Posterior cingulate gyrus (tissue), 11 donors: Measurements from ENCODE around the gene MYBPHL.

ENCODE experiments used
- DNase-seq, 10 donors: peaks; one replicate each; pipeline versions ENCODE4 v3.0.0 to v3.0.0-alpha.2; 2020 to 2021; ENCODE audit warnings: mixed read lengths in 3 of 10
- intact Hi-C: fragments of 100-400 bp; cut with DNase I; formaldehyde crosslinking; loops from one replicate; pipeline ENCODE4 v1.15.1; 2023

The MYBPHL gene

DNA sequence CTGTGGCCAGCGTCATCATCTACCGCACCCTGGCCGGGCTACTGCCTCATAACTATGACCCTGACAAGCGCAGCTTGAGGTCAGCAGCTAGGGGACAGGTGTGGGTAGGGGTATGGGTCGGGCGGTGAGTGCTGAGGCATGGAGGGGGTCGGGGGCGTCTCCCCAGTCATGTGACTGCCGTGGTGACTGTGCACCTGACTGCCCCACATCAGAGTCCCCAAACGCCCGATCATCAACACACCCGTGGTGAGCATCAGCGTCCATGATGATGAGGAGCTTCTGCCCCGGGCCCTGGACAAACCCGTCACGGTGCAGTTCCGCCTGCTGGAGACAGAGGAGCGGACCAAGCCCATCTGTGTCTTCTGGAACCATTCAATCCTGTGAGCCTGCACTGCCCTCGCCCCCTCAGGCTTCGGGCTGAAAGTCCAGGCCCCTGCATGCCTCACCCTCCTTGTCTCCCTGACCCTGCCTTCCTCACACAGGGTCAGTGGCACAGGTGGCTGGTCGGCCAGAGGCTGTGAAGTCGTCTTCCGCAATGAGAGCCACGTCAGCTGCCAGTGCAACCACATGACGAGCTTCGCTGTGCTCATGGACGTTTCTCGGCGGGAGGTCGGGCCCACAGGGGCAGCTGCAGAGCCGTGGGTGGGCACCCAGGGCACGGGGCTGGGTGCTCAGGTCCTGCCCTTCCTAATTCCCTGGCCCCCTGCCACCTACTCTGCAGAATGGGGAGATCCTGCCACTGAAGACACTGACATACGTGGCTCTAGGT lies 37.4 kb downstream of the MYBPHL start:
- DNase-seq = peak in 5 of 10 donors; percentile 11 to 83 (median 65)
- intact Hi-C loops = loop anchor here (10.0 kb wide), 2 partner anchors 155 to 265 kb away; partner anchors contain the start of genes ELAPOR1 and GPR61

DNA sequence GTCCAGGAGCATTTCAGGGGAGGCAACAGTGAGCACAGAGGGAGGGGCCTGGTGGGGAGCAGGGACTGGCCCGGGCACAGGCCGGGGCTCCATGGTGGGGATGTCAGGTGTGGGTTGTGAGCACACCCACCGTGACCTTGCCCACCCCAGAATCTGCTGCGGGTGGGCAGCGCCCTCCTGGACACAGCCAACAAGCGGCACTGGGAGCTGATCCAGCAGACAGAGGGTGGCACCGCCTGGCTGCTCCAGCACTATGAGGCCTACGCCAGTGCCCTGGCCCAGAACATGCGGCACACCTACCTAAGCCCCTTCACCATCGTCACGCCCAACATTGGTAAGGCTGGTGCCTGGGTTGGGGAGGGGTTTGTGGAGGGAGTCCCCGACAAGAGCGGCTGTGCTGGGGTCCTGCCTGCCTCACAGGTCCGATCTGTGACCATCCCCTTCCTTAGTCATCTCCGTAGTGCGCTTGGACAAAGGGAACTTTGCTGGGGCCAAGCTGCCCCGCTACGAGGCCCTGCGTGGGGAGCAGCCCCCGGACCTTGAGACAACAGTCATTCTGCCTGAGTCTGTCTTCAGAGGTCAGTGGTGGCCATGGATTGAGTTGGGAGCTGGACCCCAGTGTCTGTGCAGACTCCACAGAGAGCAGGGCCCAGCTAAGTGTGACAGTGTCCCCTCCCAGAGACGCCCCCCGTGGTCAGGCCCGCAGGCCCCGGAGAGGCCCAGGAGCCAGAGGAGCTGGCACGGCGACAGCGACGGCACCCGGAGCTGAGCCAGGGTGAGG lies 38.2 kb downstream of the MYBPHL start:
- peak in 4 of 10 donors; percentile 28 to 90 (median 68) for DNase-seq
- intact Hi-C loops = loop anchor here (10.0 kb wide), 2 partner anchors 154 to 266 kb away; partner anchors contain the start of genes ELAPOR1 and GPR61

DNA sequence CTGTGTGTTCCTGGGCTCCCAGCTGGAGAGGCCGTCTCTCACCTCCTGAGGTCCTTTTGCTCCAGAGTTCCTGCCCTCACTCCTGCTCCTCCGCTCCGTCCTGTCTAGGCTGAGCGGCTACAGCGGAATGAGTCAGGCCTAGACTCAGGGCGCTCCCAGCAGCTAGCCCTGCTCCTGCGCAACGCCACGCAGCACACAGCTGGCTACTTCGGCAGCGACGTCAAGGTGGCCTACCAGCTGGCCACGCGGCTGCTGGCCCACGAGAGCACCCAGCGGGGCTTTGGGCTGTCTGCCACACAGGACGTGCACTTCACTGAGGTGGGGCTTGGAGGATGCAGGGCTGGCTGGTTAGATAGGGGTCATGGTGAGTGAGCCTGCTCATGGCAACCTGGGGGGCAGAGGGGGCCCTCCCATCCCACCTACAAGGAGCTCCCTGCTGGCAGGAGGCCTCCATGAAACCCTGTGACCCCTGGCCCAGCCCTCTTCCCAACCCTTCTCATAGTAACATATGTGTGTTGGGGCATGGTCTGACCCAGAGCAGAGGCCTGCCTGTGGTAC lies 39.0 kb downstream of the MYBPHL start:
- intact Hi-C loops = loop anchor here (10.0 kb wide), 2 partner anchors 153 to 267 kb away; partner anchors contain the start of genes ELAPOR1 and GPR61
- peak in 4 of 10 donors; percentile 12 to 77 (median 50) for DNase-seq

DNA sequence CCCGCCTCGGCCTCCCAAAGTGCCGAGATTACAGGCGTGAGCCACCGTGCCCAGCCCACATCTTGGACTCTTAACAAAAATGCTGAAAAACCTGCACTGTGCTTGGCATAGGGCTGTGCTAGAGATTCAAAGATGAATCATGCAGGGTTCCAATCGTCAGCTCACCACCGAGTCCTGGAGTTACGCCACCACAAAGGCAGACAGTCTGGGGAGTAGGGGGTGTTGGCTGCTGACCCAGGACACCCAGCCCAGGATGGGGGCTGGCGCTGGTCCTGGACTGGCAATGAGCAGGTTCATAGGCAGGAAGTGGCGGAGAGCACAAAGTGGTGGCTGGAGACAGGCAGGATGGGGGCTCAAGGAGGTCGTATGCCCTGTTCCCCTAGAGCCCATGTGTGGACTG lies 39.8 kb downstream of the MYBPHL start:
- peak in 5 of 10 donors; percentile 14 to 87 (median 78) for DNase-seq
- intact Hi-C loops = loop anchor here (10.0 kb wide), 2 partner anchors 152 to 268 kb away; partner anchors contain the start of genes ELAPOR1 and GPR61

DNA sequence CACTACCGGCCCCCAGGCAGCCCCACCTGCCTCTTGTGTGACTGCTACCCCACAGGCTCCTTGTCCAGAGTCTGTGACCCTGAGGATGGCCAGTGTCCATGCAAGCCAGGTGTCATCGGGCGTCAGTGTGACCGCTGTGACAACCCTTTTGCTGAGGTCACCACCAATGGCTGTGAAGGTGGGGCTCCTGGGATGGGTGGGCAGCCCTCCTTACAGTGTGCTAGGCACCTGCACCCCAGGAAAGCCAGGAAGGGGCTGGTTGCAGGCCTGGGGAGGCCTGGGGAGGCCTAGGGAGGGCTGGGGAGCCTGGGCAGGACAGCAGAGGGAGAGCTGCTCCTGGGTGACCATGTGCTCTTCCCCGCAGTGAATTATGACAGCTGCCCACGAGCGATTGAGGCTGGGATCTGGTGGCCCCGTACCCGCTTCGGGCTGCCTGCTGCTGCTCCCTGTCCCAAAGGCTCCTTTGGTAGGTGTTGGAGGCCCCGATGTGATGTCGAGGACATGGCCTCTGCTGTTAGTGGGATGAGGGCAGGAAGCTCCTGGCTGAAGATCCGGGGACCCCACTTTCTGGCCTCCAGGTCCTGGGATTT lies 41.0 kb downstream of the MYBPHL start:
- DNase-seq = peak in 4 of 10 donors; percentile 10 to 73 (median 59)
- intact Hi-C loops = loop anchor here (10.0 kb wide), 2 partner anchors 151 to 269 kb away; partner anchors contain the start of genes ELAPOR1 and GPR61

DNA sequence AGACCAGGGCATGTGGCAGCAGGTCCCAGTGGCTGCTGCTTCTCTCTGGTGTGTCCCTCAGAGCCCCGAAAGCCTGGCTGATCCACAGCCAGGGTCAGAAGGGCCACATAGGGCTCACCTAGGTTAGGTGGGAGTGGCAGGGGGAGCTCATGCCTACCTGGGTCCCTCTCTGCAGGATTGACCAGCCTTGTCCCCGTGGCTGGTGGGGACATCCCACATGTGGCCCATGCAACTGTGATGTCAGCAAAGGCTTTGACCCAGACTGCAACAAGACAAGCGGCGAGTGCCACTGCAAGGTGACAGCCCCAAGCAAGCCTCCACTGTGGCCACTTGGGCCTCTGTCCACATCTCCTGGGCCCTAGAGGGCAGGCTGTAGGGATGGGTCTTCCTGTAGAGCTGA lies 41.8 kb downstream of the MYBPHL start:
- DNase-seq = peak in 2 of 10 donors; percentile 6 to 70
- intact Hi-C loops = loop anchor here (10.0 kb wide), 2 partner anchors 150 to 270 kb away; partner anchors contain the start of genes ELAPOR1 and GPR61

DNA sequence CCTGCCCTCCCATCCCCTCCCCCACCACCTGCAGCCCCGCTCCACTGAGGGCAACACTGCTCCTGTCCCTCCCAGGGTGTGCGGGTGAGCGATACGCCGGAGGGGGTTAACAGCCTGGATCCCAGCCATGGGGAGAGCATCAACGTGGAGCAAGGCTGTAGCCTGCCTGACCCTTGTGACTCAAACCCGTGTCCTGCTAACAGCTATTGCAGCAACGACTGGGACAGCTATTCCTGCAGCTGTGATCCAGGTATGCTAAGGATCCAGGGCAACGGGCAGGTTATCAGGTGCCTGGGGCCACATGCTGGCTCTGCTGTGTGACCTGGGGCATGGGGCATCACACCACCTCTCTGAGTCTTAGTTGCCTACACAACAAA lies 42.4 kb downstream of the MYBPHL start:
- intact Hi-C loops = loop anchor here (5.0 to 10.0 kb wide), 3 partner anchors 133 to 270 kb away; partner anchors contain the start of genes ELAPOR1, GPR61 and SORT1
- peak in 1 of 10 donors; percentile 24 for DNase-seq

DNA sequence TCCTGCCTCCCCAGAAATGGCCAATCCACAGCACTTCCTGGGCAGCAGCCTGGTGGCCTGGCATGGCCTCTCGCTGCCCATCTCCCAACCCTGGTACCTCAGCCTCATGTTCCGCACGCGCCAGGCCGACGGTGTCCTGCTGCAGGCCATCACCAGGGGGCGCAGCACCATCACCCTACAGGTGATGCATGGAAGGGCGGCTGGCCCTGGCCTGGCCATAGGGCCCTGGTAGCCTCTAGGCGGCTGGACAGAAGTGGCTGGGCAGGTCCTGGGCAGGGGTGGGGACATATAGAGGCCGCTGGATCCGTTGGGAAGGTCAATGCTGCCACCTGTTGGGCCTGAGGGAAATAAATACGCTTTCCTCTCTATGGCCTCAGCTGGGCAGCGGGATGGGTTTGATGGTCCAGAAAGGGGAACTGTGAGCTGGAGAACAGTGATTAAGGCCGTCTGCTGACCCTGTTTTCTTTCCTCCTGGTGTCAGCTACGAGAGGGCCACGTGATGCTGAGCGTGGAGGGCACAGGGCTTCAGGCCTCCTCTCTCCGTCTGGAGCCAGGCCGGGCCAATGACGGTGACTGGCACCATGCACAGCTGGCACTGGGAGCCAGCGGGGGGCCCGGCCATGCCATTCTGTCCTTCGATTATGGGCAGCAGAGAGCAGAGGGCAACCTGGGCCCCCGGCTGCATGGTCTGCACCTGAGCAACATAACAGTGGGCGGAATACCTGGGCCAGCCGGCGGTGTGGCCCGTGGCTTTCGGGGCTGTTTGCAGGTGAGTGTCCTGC lies 43.0 kb downstream of the MYBPHL start:
- peak in 9 of 10 donors; percentile 53 to 96 (median 75) for DNase-seq
- intact Hi-C loops = loop anchor here (2.0 to 10.0 kb wide), 4 partner anchors 63 to 271 kb away; partner anchors contain the start of genes ELAPOR1, GPR61 and SORT1

DNA sequence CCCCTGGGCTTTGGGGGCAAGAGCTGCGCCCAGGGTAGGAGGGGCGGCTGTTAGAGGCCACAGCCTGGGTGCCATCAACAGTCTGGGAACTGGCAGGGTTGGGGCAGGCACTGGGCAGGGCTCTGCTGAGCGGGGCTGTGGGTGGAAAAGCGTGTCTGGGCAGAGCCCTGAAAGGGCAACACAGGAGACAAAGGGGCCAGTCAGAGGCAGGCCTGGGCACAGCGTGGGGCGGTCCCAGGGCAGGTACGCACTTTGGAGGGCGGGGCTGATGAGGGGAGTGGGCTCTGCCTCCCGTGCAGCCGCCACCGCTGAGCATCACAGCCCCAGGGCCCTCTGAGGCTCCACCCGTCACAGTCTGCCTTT lies 43.6 kb downstream of the MYBPHL start:
- peak in 1 of 10 donors; percentile 63 for DNase-seq
- intact Hi-C loops = loop anchor here (2.0 to 10.0 kb wide), 4 partner anchors 62 to 272 kb away; partner anchors contain the start of genes ELAPOR1, GPR61 and SORT1

DNA sequence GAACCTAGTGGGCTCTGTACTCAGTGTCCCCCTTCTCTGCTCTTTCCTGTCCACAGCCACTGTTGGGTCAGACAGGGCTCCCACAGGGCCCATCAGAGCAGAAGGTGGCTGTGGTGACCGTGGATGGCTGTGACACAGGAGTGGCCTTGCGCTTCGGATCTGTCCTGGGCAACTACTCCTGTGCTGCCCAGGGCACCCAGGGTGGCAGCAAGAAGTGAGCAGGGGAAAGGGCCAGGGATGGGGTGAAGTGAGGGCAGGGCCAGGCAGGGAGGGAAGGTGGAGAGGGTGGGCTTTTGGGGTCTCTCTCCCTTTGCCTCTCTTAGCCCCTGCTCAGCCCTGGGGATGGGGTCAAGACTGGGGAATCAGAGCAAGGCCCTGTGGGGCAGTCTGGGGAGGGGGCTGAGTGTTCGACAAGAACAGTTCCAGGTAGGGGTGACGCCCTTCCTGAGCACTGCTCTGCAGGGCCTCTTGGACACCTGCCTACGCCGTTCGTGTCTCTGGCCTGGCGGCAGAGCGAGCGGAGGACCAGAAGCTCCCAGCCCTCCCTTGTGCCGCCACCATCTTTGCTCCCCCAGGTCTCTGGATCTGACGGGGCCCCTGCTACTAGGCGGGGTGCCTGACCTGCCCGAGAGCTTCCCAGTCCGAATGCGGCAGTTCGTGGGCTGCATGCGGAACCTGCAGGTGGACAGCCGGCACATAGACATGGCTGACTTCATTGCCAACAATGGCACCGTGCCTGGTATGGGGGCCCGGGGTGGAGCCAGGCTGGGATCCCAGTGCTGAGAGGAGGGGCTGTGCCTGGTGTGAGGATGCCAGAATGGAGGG lies 44.4 kb downstream of the MYBPHL start:
- intact Hi-C loops = loop anchor here (2.0 to 10.0 kb wide), 4 partner anchors 62 to 272 kb away; partner anchors contain the start of genes ELAPOR1, GPR61 and SORT1
- peak in 2 of 10 donors; percentile 70 to 84 for DNase-seq

DNA sequence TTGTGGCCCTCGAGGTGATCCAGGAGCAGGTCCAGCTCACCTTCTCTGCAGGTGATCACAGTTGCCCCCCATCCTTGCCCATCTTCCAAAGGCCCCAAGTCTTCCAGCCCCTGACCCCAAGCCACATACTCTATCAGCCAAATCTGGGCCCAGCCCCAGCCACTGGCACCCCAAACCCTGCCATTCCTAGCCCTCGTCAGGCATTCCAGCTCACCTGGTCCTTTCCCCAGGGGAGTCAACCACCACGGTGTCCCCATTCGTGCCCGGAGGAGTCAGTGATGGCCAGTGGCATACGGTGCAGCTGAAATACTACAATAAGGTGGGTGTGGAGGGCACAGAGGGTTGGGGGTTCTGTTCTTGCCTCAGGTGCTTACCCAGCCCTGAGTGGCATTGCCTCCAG lies 45.2 kb downstream of the MYBPHL start:
- intact Hi-C loops = loop anchor here (5.0 to 10.0 kb wide), 3 partner anchors 136 to 273 kb away; partner anchors contain the start of genes ELAPOR1, GPR61 and SORT1
- DNase-seq = peak in 1 of 10 donors; percentile 66

DNA sequence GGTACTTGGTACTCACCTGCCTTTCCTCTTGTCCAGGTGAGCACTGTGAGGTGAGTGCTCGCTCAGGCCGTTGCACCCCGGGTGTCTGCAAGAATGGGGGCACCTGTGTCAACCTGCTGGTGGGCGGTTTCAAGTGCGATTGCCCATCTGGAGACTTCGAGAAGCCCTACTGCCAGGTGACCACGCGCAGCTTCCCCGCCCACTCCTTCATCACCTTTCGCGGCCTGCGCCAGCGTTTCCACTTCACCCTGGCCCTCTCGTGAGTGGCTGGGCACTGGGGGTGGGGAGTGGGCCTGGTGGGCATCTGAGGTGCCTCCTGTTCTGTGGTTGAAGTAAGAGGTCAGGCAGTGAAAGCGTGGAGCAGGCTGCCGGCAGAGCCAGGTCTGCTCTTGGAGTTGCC lies 45.8 kb downstream of the MYBPHL start:
- intact Hi-C loops = loop anchor here (5.0 to 10.0 kb wide), 3 partner anchors 136 to 274 kb away; partner anchors contain the start of genes ELAPOR1, GPR61 and SORT1
- no peak for DNase-seq

DNA sequence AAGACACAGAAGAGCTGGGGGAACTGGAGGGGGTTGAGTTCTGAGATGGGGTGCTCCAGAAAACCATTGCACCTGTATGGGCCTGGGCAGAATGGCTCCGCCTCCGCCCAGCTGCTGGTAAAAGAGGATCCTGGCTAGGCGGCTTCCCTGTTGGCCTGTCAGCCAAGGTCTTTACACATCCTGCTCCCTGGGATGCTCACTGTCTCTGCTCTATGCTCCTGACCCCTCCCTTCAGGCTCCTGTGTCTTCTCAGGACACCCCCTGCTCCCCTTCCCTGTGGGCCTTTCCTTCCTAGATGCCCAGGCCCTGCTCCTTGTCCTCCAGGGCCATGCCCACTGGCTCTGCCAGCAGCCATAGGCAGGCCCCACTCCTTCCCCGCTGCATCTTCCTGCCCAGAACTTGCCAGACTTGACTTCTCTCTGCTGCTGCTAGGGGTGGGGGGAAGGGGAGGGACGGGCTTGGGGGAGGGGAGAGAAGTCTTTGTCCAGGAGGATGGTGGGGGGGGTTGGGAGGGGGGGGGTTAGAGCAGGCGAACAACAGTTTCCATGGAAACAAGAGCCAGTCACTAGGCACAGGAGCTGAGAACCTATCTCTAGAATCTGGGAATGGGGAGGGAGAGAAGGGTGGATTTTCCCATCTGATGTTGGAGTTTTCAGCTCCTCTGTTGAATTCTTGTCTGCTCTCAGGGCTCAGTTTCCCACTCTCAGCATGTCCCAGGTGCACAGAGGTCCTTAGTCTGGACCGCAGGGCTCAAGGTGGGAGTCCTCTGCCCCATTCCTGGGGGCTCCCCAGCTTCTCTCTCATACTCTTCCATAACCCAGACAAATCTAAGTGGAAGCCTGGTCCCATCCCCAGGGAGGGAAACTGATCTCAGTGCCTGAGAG lies 46.9 kb downstream of the MYBPHL start:
- intact Hi-C loops = loop anchor here (5.0 to 10.0 kb wide), 3 partner anchors 137 to 275 kb away; partner anchors contain the start of genes ELAPOR1, GPR61 and SORT1
- DNase-seq = no peak

DNA sequence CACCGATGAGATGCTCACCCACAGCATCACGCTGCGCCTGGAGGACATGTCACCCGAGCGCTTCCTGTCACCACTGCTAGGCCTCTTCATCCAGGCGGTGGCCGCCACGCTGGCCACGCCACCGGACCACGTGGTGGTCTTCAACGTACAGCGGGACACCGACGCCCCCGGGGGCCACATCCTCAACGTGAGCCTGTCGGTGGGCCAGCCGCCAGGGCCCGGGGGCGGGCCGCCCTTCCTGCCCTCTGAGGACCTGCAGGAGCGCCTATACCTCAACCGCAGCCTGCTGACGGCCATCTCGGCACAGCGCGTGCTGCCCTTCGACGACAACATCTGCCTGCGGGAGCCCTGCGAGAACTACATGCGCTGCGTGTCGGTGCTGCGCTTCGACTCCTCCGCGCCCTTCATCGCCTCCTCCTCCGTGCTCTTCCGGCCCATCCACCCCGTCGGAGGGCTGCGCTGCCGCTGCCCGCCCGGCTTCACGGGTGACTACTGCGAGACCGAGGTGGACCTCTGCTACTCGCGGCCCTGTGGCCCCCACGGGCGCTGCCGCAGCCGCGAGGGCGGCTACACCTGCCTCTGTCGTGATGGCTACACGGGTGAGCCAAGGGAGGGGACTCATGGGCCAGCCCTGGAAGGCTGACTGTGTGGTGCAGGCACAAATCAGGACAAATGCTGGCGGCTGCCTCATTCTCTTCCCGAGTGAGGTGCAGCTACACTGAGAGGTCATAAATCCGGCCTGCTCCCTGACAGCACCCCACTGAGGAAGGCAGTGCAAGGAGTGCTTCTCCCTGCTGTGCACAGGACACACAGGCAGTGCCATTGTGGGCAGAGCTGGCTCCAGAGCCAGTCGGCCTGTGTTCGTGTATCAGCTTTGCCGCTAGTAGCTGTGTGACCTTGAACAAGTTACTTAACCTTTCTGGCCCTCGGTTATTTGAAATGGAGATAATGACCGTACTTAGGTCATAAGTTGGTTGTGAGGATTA lies 48.0 kb downstream of the MYBPHL start:
- DNase-seq = peak in 2 of 10 donors; percentile 71 to 90
- intact Hi-C loops = no loop called here

DNA sequence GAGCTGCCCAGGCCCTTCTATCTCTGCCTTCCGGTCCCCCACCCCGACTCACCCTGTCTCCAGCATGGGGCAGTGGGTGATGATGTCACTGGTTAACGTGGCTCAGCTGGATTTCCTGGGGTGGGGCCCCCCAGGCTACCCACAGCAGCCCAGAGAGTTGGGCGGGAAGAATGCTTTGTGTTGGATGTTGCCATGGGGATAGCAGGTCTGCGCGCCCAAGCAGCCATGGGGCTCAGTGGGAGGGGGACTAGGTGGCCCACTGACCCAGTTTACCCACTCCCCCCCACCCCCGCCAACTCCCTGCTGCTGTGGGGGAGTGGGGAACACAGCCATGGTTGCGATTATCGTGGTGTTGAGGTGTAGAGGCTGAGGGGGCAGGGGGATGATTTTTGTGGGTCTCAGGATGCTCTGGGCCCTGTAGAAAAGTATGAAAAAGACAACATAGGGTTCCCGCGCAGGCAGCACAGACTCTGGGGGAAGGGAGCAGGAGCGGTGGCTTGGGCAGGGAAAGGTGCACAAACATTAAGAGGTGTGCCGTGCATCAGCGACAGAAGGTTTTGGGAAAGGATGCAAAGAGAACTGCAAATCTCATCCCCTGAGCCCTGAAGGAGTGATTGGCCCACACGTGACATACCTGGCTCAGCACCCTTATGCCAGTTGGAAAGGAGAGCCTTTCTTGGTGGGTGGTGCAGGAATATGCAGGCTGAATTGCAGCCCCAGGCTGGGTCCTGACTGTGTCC lies 49.0 kb downstream of the MYBPHL start:
- intact Hi-C loops = no loop called here
- DNase-seq = peak in 2 of 10 donors; percentile 62 to 80
